DMS53 (cell line): Measurements from ENCODE around the gene HAPLN2.

Source experiments
- DNase-seq: peaks from one replicate; lab custom pipeline; 2025; lab: John Stamatoyannopoulos, UW

The HAPLN2 gene

DNA sequence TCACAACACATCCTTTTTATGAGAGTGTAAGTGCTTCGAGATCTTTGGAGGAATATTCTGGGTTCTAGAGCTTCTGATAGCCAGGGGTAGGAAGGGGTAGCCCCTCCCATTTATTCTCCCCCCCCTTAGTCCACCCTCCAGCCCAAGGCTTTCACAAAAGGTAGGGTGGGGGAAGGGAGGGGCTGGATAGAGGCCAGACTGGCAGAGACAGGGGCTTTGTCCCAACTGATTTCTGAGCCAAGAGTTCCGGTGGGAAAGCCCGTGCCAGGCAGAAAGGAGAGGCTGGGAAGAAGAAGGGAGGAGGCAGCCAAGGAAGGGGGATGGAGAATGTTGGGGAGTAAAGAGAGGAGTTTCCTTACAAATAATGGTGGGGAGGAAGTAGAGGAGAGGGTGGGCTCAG, 25.8 kb downstream of the HAPLN2 start:
- no peak for DNase-seq

DNA sequence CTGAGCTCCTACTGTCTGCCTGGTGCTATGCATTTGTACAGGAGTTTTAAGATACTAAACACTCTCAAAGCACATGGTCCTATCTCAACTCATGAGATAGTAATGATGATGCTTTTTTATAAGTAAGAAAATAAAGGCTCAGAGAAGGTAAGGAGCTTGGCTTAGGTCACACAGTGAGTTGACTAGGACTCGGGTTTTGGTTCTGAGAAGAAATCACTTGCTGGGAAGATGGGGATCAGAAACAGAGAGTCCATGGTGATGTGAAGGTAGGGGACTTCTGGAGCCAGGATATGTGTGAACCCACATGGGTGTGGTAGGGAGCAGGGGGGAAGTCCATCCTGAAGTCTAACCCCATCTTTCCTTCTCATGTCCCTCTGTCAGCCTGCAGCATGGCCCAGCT, 26.5 kb downstream of the HAPLN2 start:
- DNase-seq = no peak

DNA sequence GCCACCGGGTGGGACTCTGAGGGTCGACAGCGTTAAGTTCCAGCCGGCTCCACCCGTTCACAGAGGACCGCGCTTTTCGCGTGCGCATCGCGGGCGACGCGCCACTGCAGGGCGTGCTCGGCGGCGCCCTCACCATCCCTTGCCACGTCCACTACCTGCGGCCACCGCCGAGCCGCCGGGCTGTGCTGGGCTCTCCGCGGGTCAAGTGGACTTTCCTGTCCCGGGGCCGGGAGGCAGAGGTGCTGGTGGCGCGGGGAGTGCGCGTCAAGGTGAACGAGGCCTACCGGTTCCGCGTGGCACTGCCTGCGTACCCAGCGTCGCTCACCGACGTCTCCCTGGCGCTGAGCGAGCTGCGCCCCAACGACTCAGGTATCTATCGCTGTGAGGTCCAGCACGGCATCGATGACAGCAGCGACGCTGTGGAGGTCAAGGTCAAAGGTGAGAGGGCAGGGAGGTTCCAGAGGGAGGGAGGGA, 27.6 kb downstream of the HAPLN2 start:
- DNase-seq = no peak

DNA sequence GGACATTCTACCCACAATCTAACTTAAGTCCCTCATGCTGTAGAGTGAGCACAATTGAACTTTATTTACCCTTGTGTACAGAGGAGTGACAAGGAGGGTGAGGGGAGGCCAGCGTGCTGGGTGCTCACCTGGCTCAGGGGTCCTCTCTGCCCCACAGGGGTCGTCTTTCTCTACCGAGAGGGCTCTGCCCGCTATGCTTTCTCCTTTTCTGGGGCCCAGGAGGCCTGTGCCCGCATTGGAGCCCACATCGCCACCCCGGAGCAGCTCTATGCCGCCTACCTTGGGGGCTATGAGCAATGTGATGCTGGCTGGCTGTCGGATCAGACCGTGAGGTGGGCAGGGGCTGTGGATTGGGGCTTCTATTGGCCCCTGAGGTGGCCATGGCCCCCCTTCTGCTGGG, 28.1 kb downstream of the HAPLN2 start:
- no peak for DNase-seq

DNA sequence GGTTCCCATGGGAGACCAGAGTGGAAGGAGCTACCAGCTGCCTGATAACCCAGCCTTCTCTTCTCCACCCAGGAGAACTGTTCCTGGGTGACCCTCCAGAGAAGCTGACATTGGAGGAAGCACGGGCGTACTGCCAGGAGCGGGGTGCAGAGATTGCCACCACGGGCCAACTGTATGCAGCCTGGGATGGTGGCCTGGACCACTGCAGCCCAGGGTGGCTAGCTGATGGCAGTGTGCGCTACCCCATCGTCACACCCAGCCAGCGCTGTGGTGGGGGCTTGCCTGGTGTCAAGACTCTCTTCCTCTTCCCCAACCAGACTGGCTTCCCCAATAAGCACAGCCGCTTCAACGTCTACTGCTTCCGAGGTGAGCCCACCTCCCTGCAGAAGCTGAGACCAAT, 29.3 kb downstream of the HAPLN2 start:
- DNase-seq = no peak

DNA sequence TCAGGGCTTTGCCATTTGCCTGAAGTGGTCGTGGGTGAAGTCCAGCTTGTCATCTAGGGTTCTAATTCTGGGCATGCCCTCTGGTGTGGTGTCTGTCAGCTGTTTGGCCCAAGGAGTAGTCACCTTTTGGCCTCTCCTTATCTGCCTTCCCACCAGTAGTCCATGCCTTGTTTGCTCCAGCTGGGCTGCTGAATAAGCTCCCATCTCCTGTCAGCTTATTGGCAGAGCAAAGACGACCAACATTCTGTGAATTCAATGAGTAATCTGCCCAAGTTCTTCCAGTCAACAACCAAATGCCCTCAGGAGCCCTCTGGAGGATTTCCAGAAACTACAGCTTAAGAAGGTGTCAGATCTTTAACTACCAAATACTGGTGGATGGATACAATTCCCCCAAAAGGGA, 29.7 kb downstream of the HAPLN2 start:
- no peak for DNase-seq

DNA sequence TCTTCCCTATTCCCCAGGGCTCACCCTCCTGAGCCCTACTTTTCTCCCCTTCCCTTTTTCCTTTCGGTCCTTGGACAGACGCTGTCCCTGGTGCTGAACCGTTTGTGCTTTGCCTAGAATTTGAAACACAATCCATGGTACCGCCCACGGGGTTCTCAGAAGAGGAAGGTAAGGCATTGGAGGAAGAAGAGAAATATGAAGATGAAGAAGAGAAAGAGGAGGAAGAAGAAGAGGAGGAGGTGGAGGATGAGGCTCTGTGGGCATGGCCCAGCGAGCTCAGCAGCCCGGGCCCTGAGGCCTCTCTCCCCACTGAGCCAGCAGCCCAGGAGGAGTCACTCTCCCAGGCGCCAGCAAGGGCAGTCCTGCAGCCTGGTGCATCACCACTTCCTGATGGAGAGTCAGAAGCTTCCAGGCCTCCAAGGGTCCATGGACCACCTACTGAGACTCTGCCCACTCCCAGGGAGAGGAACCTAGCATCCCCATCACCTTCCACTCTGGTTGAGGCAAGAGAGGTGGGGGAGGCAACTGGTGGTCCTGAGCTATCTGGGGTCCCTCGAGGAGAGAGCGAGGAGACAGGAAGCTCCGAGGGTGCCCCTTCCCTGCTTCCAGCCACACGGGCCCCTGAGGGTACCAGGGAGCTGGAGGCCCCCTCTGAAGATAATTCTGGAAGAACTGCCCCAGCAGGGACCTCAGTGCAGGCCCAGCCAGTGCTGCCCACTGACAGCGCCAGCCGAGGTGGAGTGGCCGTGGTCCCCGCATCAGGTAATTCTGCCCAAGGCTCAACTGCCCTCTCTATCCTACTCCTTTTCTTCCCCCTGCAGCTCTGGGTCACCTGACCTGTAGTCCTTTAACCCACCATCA, 33.1 kb downstream of the HAPLN2 start:
- no peak for DNase-seq

DNA sequence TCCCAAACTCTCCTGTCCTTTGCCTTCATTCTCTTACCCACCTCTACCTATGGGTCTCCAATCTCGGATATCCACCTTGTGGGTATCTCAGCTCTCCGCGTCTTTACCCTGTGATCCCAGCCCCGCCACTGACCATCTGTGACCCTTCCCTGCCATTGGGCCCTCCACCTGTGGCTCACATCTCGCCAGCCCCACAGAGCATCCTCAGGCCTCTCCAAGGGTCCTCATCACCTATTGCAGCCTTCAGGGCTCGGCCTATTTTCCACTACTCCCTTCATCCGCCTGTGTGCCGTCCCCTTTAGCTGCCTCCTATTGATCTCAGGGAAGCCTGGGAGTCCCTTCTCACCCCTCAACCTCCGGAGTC, 33.8 kb downstream of the HAPLN2 start:
- no peak for DNase-seq

DNA sequence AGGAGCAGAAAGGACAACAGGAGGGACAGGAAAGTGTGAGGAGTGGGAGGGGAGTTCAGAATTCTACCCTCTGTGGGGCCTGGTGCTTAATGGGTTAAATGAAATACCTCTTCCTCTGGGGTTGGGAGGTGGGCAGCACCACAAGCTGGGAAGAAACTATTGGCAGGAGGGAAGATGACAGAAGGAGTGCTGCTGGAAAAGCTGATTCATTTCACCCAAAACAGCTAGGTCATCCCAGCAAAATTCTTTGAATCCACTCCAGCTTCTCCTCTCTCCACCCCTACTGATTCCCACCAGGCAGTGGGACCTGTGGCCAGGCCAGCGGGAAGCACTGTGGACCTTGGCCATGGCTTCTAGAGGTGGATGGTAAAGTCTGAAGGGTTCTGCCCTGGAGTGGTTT, 35.5 kb downstream of the HAPLN2 start:
- no peak for DNase-seq

DNA sequence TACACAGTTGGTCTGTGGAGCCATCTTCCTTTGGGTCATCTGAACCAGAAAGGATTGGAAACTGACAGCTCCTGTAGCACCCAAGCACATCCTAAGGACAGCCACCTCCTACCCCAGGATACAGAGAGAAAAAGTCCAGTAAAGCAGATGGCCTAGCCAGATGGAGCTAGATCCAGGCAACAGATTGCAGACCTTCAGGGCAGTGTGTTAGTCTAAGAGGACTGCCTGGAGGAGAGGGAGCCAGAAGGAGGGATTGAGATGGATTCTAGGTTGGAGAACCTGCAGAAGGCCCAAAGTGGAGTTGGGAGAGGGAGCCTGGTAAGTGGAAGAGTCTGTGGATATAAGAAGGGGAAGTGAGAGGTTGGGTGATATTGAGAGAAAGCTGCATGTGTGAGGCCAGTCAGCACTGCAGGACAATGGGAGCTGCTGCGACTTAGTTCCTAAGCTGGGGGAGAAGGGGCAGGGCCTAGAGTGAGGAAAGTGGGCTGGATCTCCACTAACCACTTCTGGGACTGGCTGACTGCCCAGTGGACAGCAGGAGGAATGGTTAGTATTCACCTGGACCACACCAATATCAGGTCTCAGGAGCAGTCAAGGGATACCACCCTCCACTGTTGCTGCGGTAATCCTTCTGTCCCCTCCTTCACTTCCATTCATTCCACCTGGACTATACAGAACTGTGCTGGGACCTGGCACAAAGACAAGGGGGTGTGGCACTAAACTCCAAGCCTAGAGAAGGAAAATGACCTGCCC, 36.1 kb downstream of the HAPLN2 start:
- DNase-seq = no peak

DNA sequence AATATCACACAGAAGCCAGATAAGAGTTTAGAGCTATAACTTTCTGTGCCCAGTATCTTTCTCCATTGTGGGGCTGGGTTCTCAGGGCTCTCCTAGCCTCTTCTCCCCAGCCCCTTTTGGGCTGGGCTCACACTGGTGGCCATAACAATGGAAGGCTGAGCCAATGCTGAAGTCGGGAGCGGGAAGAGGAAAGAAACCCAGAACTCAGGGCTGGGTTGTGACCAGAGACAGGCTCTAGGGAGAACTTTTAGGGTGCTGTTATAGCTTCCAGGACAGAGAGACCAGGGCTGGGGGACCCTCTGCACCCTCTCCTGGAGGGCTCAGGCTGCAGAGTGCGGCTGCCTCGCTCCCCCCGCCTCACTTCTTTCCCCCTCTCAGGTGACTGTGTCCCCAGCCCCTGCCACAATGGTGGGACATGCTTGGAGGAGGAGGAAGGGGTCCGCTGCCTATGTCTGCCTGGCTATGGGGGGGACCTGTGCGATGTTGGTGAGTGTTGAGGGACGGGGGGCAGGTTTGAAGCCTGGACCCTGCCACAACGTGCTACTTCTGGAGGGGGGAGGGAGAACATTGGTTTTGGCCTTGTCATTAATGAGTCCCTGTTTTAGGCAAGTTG, 36.8 kb downstream of the HAPLN2 start:
- no peak for DNase-seq

DNA sequence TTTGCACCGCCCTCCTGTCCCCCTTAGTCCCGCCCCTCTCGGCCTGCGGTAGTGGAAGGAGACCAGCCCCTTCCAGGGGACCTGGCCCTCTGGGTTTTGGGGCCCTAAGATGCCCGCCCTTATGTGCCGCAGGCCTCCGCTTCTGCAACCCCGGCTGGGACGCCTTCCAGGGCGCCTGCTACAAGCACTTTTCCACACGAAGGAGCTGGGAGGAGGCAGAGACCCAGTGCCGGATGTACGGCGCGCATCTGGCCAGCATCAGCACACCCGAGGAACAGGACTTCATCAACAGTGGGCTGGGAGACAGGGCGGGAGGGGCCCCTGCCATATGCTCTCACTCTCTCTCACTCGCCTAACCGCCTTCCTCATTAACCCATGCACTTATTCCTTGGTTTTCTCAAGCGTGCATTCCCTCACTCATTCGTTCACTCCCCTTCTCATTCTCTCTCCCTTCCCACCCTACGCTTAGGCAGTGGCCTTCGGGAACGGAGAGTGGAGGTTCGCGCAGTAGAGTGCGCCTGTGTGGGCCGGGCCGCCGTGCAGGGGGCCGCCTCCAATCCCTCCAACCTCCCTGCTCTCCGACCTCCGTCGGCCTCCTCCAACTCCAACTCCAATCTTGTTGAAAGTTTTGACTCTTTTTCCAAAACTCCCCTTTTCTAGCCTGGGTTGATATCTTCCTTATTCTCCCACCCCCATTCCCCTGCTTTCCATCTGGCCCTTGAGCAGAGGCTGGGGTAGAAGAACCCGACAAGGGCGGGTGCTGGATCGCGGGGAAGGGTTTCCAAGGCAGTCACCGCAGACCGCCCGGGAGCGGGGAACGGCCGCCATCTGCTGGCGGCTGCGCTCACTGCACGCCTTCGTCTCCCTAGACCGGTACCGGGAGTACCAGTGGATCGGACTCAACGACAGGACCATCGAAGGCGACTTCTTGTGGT, 37.9 kb downstream of the HAPLN2 start:
- peak; percentile 87 for DNase-seq

DNA sequence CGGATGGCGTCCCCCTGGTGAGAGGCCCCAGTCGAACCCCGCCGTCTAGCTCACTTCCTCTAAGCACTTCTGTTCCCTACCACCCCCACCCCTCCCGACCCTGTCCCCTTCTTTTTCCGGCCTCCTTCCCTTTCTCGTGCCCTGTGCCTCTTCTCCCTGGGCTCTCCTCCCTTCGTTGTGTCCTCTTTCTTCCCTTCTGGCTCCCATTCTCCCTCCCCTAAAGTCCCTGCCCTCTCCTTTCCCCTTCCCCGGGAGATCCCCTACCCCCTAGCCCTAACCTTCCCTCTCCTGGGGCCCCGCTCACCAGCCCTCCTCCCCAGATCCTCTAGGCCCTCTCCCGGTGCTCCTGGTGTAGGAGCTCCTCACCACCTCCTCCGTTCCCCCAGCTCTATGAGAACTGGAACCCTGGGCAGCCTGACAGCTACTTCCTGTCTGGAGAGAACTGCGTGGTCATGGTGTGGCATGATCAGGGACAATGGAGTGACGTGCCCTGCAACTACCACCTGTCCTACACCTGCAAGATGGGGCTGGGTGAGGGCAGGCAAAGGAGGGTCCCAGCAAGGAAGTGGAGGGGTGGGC, 38.6 kb downstream of the HAPLN2 start:
- peak; percentile 93 for DNase-seq

DNA sequence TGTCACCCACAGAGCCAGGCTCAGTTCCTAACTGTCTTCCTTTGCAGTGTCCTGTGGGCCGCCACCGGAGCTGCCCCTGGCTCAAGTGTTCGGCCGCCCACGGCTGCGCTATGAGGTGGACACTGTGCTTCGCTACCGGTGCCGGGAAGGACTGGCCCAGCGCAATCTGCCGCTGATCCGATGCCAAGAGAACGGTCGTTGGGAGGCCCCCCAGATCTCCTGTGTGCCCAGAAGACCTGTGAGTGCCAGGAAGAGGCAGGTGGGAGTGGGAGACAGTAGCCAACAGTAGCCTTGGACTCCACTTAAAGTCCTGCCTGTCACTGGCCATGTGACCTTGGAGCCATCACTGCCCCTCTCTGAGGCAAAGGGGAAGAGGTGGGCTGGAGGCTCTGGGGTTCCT, 39.3 kb downstream of the HAPLN2 start:
- DNase-seq = no peak

DNA sequence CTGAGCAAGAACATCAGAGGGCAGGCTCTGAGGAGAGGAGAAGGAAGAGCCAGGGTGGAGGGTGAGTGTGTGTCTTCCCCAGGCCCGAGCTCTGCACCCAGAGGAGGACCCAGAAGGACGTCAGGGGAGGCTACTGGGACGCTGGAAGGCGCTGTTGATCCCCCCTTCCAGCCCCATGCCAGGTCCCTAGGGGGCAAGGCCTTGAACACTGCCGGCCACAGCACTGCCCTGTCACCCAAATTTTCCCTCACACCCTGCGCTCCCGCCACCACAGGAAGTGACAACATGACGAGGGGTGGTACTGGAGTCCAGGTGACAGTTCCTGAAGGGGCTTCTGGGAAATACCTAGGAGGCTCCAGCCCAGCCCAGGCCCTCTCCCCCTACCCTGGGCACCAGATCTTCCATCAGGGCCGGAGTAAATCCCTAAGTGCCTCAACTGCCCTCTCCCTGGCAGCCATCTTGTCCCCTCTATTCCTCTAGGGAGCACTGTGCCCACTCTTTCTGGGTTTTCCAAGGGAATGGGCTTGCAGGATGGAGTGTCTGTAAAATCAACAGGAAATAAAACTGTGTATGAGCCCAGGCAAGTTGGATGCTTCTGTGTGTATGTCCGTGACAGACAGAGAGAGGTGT, 39.8 kb downstream of the HAPLN2 start:
- DNase-seq = no peak

DNA sequence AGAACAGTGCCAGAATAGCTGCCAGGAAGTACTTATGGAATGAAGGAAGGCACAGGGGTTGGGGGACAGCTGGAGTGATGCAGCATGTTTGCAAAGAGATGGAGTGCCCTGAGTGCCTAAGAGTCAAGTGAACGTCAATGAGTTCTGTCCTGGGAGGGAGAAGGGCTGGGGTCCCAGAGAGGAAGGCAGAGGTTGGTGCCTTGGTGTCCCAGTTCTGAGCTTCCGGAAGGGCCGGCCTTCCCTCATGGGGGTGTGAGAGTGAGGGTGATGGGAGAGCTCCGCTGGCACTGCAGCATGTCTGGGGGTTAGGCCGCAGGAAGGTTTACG, 40.4 kb downstream of the HAPLN2 start:
- peak; percentile 70 for DNase-seq

DNA sequence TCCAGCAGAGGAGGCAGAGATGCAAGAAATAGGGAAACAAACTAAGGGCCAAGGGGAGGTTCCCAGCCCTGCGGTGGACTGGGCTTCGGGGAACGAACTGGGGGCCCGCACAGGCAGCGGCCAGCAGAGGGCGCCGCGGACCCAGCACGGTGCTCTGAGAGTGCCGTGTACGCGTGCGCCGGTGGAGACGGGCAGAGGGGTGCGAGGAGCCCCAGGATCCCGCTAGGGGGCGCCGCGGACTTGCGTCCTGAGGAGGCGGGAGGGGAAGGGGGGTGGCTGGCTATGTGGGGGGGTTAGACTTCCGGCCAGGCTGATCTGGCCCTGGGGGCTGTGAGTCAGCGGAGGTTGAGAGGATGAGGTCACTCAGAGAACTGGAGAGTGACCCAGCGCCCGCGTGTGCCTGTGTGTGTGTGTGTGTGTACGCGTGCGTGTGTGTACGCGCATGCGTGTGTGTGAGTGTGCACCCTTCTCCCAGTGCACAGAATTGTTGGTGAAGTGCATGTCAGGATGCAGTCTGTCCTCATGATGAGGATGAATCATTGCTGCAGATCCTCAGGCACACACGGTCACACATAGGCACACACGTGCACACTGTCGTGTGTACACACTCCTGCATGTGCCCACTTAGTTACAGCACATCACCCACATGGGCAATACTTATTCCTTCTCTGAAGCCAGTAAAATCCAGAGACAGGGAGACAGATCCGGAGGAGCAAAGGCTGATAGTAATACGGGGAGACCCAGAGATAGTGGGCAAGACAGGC, 41.0 kb downstream of the HAPLN2 start:
- peak; percentile 99 for DNase-seq

DNA sequence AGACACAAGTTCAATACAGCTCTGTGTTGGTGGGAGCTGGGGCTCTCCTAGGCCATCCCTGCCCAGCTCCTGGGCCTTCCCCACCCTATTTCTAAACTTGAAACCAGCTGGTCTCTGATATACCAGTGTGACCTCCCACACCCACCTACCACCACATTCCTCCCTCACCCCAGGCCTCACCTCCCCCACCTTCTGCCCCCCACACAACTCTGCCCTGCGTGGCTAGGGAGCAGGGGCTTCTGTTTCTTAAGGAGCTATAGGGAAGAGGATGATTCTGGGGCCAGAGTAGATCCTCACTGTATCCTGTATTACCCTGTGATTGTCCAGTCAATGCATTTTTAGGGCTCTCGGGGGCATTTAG, 41.5 kb downstream of the HAPLN2 start:
- DNase-seq = no peak

DNA sequence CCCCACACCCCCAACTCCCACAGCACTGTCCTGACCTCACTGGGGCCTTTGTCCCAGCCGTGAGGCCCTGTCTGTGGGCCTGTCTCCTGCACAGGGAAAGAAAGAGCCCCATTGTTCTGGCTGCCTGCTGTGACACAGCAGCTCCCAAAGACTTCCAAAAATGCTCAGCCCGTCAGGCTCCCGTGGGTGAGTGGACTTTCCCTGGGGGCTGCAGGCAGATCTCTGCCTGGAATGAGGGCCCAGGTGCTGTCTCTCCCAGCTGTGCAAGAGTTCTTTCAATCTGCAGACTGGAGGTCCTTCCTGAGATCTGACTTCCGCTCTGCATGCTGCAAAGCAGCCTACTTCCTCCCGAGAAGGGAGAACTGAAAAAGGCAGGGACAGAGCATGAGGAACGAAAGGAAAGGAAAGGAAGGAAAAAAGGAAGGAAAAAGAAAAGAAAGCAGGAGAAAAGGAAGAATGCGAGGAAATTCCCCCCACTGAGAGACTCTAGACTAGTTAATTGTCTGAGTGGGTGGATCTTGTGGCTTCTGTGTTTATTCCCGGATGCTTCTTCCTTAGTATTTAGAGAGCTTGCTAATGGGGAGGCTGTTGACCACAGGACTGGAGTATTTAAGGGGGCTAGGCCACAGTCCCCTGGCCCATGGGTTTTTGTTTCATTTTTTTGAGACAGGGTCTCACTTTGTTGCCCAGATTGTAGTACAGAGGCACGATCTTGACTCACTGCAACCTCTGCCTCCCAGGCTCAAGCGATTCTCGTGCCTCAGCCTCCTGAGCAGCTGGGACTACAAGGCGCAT, 43.0 kb downstream of the HAPLN2 start:
- DNase-seq = peak; percentile 56

DNA sequence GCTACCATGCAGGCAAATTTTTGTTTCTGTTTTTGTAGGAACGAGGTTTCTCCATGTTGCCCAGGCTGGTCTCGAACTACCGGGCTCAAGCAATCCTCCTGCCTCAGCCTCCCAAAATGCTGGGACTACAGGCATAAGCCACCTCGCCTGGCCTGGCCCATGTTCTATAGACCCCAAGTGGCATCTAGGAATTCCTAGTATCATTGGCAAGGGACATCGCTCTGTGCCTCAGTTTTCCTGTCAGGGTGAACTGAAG, 43.5 kb downstream of the HAPLN2 start:
- DNase-seq = no peak
